LNCAP (cell line): ENCODE data around the gene BCAS3.

Source experiments
- CTCF ChIP-seq: fragments of 450-650 bp; IDR thresholded peaks from 2 replicates; pipeline ENCODE4 v1.5.1; 2017; ENCODE audit warnings: mild to moderate bottlenecking

BCAS3 gene

GRCh38 chr17:61167075-61167474, 489.4 kb downstream of the BCAS3 start:
- no peak for TF ChIP-seq CTCF

- TF ChIP-seq CTCF: no peak
Observed at GRCh38 chr17:61168506-61168905, 490.9 kb downstream of the BCAS3 start.

- TF ChIP-seq CTCF: no peak
Observed at GRCh38 chr17:61174310-61174709, 496.7 kb downstream of the BCAS3 start.

- TF ChIP-seq CTCF: no peak
Observed at GRCh38 chr17:61175298-61176142, 497.9 kb downstream of the BCAS3 start.

- TF ChIP-seq CTCF: no peak
Observed at GRCh38 chr17:61177351-61177750, 499.7 kb downstream of the BCAS3 start.

GRCh38 chr17:61178284-61178683, 500.6 kb downstream of the BCAS3 start:
- TF ChIP-seq CTCF: no peak

- TF ChIP-seq CTCF: no peak
Observed at GRCh38 chr17:61179380-61179806, 501.7 kb downstream of the BCAS3 start.
